Liver (tissue), 9 donors: ENCODE data around the gene IGSF8. TPM values are rescaled to one million over a fixed set of nuclear protein-coding genes. Genes with fewer than 3 reads are reported as not detected.

Source experiments
- DNase-seq: peaks from one replicate; pipeline ENCODE4 v3.0.0-alpha.2; 2017; ENCODE audit warnings: low spot score
- H3K27ac ChIP-seq, 2 donors: one replicate each; pipeline ENCODE4 v1.7.0; 2013; ENCODE audit warnings: inconsistent platforms in 2 of 2, low read length in 2 of 2, control low read depth in 1 of 2, low read depth in 1 of 2, mild to moderate bottlenecking in 1 of 2
- H3K27me3 ChIP-seq, 4 donors: one replicate each; pipeline versions ENCODE4 v1.6.1 to v1.7.0; 2013; ENCODE audit warnings: low read length in 3 of 4, inconsistent platforms in 1 of 4, mild to moderate bottlenecking in 1 of 4, moderate library complexity in 1 of 4; ENCODE audit not compliant: control insufficient read depth in 4 of 4, insufficient read depth in 4 of 4
- H3K36me3 ChIP-seq, 4 donors: one replicate each; pipeline versions ENCODE4 v1.6.1 to v1.7.0; 2013; ENCODE audit warnings: low read length in 3 of 4, mild to moderate bottlenecking in 3 of 4, low read depth in 1 of 4, moderate library complexity in 1 of 4; ENCODE audit not compliant: control insufficient read depth in 4 of 4, insufficient read depth in 3 of 4
- H3K4me1 ChIP-seq, 4 donors: one replicate each; pipeline versions ENCODE4 v1.6.1 to v1.7.0; 2013; ENCODE audit warnings: low read length in 3 of 4, mild to moderate bottlenecking in 3 of 4, moderate library complexity in 1 of 4; ENCODE audit not compliant: control insufficient read depth in 4 of 4, insufficient read depth in 4 of 4
- H3K4me3 ChIP-seq, 3 donors: one replicate each; pipeline versions ENCODE4 v1.6.1 to v1.7.0; 2013; ENCODE audit warnings: low read length in 3 of 3, control low read depth in 1 of 3, low read depth in 1 of 3, mild to moderate bottlenecking in 1 of 3
- H3K9ac ChIP-seq, 2 donors: one replicate each; pipeline ENCODE4 v1.7.0; 2013; ENCODE audit warnings: low read length in 2 of 2, mild to moderate bottlenecking in 2 of 2, moderate library complexity in 2 of 2, control low read depth in 1 of 2, low read depth in 1 of 2
- H3K9me3 ChIP-seq, 4 donors: one replicate each; pipeline versions ENCODE4 v1.6.1 to v1.7.0; 2013; ENCODE audit warnings: low read length in 3 of 4; ENCODE audit not compliant: control insufficient read depth in 4 of 4
- CTCF ChIP-seq: fragments of 150-350 bp; IDR thresholded peaks from 2 replicates; pipeline ENCODE4 v1.5.1; 2017; ENCODE audit warnings: improper control_type of control experiment, low read depth, low read length; ENCODE audit not compliant: missing input control
- EGR1 ChIP-seq, 2 donors: IDR thresholded peaks; 2 replicates each; pipeline ENCODE4 v1.6.1; 2016 to 2018; ENCODE audit warnings: antibody characterized with exemption in 2 of 2, low read depth in 2 of 2
- FOXA2 ChIP-seq: IDR thresholded peaks from 2 replicates; pipeline ENCODE4 v1.6.1; 2016; ENCODE audit warnings: antibody characterized with exemption
- GABPA ChIP-seq, 2 donors: IDR thresholded peaks in 1 of 2; conservative IDR thresholded peaks in 1 of 2; 2 replicates each; pipeline ENCODE4 v1.6.1; 2016; ENCODE audit warnings: antibody characterized with exemption in 2 of 2, mild to moderate bottlenecking in 1 of 2, moderate library complexity in 1 of 2
- RAD21 ChIP-seq, 2 donors: IDR thresholded peaks; 2 replicates each; pipeline ENCODE4 v1.6.1; 2016; ENCODE audit warnings: antibody characterized with exemption in 2 of 2, mild to moderate bottlenecking in 2 of 2
- RXRA ChIP-seq, 2 donors: IDR thresholded peaks; 2 replicates each; pipeline ENCODE4 v1.6.1; 2017 to 2018; ENCODE audit warnings: antibody characterized with exemption in 2 of 2, mild to moderate bottlenecking in 1 of 2
- SP1 ChIP-seq: IDR thresholded peaks from 2 replicates; pipeline ENCODE4 v1.6.1; 2018; ENCODE audit warnings: antibody characterized with exemption, mild to moderate bottlenecking
- WGBS: extraction: QIAGEN DNeasy Blood & Tissue Kit; methylation state at CpG from one replicate; pipeline ENCODE4 v1.1.7; 2013; 5-methylcytosine and 5-hydroxymethylcytosine counted together
- polyA plus RNA-seq, 2 donors: library from polyadenylated mRNA; stranded (reverse) in 1 of 2; unstranded in 1 of 2; fragments of 200-250 nt in 1 of 2; fragments of >200 nt in 1 of 2; fragmentation: Nextera tagmentation in 1 of 2; extraction: Ambion mirVana in 1 of 2; gene quantifications; one replicate each; pipeline versions ENCODE4 v1.2.1 to v1.2.3, GENCODE V29; 2013 to 2015
- total RNA-seq, 2 donors: library from RNA; depleted of rRNA; stranded (reverse); fragments of >200 nt; gene quantifications; one replicate each; pipeline ENCODE4 v1.2.3, GENCODE V29; 2014
- TF ChIP-seq, protein P1 (sequence below): IDR thresholded peaks from 2 replicates; pipeline ENCODE4 v1.6.1; 2016; ENCODE audit warnings: antibody characterized with exemption, mild to moderate bottlenecking
- donor health status: healthy.
- donor health status: healthy.
- donor health status: healthy.
- donor health status: healthy.
- donor health status: healthy.

IGSF8 gene
- total and polyA plus RNA-seq, 4 donors, result 9.8 to 24.3 (median 20.3) TPM

- H3K27ac ChIP-seq, result no peak overlapping the region
- H3K27me3 ChIP-seq, result peaks cover 0 to 8% (median 3%) of the 10 kb centered on the region in 4 donors
- peaks cover 0 to under 1% (median under 1%) of the 10 kb centered on the region in 4 donors for H3K4me1 ChIP-seq
- no peaks in the 10 kb centered on the region for H3K36me3 ChIP-seq
- TF ChIP-seq, protein P1, sequence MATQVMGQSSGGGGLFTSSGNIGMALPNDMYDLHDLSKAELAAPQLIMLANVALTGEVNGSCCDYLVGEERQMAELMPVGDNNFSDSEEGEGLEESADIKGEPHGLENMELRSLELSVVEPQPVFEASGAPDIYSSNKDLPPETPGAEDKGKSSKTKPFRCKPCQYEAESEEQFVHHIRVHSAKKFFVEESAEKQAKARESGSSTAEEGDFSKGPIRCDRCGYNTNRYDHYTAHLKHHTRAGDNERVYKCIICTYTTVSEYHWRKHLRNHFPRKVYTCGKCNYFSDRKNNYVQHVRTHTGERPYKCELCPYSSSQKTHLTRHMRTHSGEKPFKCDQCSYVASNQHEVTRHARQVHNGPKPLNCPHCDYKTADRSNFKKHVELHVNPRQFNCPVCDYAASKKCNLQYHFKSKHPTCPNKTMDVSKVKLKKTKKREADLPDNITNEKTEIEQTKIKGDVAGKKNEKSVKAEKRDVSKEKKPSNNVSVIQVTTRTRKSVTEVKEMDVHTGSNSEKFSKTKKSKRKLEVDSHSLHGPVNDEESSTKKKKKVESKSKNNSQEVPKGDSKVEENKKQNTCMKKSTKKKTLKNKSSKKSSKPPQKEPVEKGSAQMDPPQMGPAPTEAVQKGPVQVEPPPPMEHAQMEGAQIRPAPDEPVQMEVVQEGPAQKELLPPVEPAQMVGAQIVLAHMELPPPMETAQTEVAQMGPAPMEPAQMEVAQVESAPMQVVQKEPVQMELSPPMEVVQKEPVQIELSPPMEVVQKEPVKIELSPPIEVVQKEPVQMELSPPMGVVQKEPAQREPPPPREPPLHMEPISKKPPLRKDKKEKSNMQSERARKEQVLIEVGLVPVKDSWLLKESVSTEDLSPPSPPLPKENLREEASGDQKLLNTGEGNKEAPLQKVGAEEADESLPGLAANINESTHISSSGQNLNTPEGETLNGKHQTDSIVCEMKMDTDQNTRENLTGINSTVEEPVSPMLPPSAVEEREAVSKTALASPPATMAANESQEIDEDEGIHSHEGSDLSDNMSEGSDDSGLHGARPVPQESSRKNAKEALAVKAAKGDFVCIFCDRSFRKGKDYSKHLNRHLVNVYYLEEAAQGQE, result no peak
- TF ChIP-seq RXRA (IDR thresholded peaks at IDR 0.05), result no peak
- TF ChIP-seq CTCF, result peak; percentile 54
- TF ChIP-seq GABPA (IDR thresholded peaks at IDR 0.05 in 1 of 2, conservative IDR thresholded peaks at IDR 0.05 in 1 of 2), result no peak
- TF ChIP-seq RAD21 (IDR thresholded peaks at IDR 0.05), result peak; percentile 61 to 78
- TF ChIP-seq SP1, result no peak
- H3K9me3 ChIP-seq, result no peaks in the 10 kb centered on the region
- WGBS, result 21% methylated on average over 8 of the region's 8 CpGs
- H3K4me3 ChIP-seq, result no peak overlapping the region
- peak; percentile 62 for DNase-seq
- H3K9ac ChIP-seq, result no peak overlapping the region
These were observed 19.8 kb downstream of the IGSF8 start for GRCh38 chr1:160078512-160079195.

DNA sequence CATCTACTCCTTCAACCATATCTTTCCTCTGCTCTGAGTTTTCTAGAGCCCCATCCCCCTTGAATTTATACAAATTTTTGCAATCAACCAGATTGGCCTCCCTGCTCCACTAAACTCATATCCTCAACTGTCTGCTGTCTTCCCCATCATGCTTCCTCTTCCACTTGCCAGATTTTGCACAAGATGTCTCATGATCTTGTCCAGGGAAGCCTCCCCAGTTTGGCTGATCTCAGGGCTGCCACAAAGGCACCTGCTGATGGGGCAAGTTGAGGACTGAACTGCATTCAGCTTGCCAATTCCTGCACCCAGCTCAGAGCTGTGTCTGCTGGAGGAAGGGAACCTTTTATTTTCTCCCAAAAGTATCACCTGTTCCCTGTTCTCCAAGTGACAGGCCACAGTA, 20.9 kb downstream of the IGSF8 start:
- Histone ChIP-seq H3K9ac (no peak overlapping the region), H3K4me3 (no peak overlapping the region), H3K27ac (no peak overlapping the region), H3K36me3 (no peaks in the 10 kb centered on the region), H3K27me3 (peaks cover 0 to 5% (median 2%) of the 10 kb centered on the region in 4 donors), H3K4me1 (no peaks in the 10 kb centered on the region), H3K9me3 (no peaks in the 10 kb centered on the region)
- no peak for DNase-seq
- TF ChIP-seq RAD21 (IDR thresholded peaks at IDR 0.05) (no peak), CTCF (no peak), EGR1 (IDR thresholded peaks at IDR 0.05; ENCODE audit: low read depth in 2 of 2) (no peak), FOXA2 (no peak)
